GM18951 (cell line): ENCODE measurements around the gene NRCAM.

Experiments used
- POLR2A ChIP-seq: IDR thresholded peaks from 4 replicates; pipeline ENCODE4 v1.6.1; 2011; ENCODE audit warnings: mild to moderate bottlenecking; ENCODE audit not compliant: insufficient read length, insufficient read depth; ENCODE audit errors: extremely low read depth
- in situ Hi-C: fragments of 300-500 bp; cut with MboI; formaldehyde crosslinking; loops from one replicate; pipeline ENCODE4 v1.12.0; 2022; ENCODE audit warnings: low sequenced_read_pairs, mixed read lengths, inconsistent platforms; ENCODE audit not compliant: unreplicated experiment

The NRCAM gene

DNA sequence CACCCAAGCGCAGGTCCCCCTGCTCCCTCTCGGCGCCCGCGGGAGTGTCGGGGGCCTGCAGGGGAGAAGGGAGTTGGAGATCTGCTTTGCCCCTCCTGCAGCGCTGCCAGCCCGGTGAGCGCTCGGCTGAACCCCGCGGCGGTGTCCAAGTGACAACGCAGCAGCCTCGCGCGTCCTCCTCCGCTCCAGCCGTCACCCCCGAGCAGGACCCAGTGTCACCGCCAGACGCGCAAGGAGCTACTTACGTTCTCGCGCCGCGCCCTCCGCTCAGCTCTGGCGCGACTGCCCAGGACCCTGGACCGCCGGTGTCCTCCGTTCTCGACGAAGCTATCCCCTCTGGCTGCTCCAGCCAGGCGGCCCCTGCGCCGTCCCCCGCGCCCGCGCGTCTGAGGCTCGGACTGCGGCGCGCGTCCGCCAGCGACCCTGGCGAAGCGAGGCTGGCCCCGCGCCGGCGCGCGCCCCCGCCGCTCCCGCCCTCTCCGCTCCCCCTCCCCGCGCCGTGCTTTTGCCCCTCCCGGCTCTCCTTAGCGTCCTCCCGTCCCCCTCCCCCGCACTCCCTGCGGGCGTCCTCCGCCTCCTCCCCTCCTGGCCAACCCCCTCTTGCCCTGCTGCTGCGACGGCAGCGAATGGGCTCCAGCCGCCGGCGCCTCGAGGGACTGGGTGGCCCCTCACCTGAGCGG lies at the start of gene NRCAM:
TSS of gene NRCAM (minus strand) at position 439 of the 680 bp plus-strand sequence. CDS start 216,372 bp downstream, outside the sequence.
- in situ Hi-C loops: no loop called here
- TF ChIP-seq POLR2A: no peak

DNA sequence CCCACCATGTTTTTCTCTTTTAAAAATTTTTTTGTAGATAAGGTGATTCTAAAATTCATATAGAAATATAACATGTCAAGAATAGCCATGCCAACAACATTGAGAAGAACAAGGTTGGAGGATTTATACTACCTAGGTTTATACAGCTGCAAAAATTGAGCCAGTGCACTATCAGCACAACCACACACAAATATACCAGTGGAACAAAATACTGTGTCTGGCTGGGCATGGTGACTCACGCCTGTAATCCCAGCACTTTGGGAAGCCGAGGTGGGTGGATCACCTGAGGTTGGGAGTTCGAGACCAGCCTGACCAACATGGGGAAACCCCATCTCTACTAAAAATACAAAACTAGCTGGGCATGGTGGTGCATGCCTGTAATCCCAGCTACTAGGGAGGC lies 48.3 kb upstream of the NRCAM start:
- in situ Hi-C loops: loop anchor here (5.0 kb wide), 1 partner anchor 327 kb away; no protein-coding TSS in a partner anchor

DNA sequence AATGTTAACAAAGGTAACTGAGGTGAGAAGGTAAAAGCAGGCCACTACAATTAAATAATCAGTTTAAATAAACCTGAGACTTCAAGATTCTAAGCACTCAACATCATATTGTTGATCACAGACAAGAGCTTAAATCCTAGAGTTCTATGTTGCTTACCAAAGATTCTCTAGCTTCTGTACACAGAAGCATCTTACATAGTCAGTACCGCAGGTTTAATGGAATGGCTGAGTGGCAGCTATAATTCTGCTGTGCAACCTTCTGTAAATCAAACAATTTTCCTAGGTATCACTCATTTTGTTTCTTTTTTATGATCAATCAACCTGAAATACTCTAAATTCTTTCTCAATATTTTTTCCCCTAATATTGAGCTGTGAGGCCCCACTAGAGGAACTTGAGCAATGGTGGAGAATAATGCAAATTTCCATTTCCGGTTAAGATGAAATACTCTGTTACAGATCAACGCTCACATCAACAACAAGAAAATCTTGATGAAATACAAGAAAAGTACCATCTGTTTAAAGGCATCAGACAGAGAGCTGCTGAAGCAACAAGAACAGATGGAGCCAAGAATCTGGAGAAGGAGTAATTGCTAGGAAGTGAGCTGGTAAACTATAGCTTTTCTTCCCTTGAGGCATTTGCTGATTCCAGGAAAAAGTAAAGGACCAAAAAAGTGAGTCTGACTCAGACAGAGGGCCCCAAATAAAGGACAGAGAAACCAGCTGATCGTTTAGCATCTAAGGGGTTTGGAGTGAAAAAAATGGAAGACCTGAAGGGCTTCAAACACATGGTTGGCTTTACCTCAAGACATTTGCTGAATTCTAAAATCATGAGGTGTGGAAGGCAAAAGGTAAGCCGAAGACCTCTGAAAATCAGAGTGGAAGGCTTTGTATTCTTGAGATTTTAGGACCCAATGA lies 47.1 kb upstream of the NRCAM start:
- in situ Hi-C loops: loop anchor here (5.0 kb wide), 1 partner anchor 326 kb away; no protein-coding TSS in a partner anchor
- TF ChIP-seq POLR2A: no peak

DNA sequence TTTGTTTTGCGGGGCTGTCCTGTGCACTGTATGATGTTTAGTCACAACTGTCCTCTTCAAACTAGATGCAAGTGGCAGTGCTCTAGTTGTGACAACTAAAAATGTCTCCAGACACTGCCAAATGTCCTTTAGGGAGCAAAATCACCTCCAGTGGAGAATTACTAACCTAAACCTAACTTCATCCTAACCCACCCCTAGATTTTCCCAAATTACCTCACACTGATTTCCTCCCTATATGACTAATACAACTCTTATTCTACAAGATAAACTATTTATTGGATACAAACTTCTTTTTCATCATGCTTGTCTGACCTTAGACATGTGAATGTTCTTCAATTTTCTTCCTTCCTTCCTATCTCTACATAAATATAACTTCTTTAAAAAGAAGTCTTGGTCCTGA lies 43.3 kb upstream of the NRCAM start:
- in situ Hi-C loops: no loop called here
- no peak for TF ChIP-seq POLR2A

DNA sequence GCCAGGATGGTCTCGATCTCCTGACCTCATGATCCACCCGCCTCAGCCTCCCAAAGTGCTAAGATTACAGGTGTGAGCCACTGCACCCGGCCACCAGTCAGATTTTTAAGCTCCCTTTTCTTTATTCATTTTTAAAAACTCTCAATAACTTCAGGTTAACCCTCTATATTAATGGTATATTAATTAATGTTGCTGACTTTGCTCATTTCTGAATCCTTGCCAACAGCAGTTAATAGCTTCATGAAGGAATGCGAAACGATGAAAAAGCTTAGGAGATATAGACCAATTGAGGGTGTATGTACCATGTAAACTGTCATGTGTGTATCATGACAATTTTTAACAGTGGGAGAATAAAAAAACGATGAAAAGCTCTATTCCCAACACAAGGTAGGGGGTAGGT lies 42.2 kb upstream of the NRCAM start:
- TF ChIP-seq POLR2A: no peak
- in situ Hi-C loops: no loop called here

DNA sequence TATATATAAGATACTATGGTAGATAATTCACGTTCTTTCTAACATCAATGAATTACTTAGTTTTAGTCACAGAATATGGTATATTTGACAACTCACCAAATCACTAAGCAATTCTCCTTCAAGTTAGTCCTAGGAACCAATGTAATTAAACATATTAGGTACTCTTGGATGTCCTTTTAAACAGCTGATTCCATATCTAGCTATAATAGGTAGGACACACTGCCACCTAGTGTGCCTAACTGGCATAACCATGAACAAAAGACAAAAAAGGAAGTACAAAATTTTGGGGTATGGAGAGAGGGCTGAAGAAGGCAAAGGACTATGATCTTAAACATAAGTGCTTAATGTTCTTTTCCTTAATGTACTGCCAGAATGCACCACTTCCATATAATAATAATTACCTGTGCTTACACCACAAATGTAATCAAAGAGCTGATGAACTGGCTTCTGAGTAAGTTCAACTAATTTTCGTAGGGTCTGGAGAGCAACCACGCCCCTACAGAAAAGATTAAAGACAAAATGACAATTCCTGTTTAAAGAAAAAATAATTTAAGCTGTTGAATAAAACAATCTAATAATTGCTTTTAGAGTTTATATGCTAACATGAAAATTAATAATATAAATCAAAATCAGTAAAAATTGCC lies 41.0 kb upstream of the NRCAM start:
- no peak for TF ChIP-seq POLR2A
- in situ Hi-C loops: no loop called here

DNA sequence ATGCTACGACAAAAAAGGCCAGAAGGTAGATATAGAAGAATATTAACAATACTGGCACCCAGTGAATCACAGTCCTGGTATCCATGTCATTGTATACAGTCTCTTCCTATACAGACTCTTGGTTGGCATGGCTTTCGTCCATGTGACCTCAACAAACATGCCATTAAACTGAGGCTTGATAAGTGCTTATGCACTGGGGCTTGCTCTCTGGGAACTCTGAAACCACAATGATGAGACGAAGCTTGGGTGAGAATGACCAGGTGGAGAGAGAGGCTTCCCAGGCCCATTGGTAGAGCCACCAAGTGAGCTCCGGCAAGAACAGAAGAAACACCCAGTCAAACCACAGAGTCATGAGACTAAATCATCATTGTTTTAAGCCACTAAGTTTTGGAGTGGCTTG lies 36.5 kb upstream of the NRCAM start:
- TF ChIP-seq POLR2A: no peak
- in situ Hi-C loops: no loop called here

DNA sequence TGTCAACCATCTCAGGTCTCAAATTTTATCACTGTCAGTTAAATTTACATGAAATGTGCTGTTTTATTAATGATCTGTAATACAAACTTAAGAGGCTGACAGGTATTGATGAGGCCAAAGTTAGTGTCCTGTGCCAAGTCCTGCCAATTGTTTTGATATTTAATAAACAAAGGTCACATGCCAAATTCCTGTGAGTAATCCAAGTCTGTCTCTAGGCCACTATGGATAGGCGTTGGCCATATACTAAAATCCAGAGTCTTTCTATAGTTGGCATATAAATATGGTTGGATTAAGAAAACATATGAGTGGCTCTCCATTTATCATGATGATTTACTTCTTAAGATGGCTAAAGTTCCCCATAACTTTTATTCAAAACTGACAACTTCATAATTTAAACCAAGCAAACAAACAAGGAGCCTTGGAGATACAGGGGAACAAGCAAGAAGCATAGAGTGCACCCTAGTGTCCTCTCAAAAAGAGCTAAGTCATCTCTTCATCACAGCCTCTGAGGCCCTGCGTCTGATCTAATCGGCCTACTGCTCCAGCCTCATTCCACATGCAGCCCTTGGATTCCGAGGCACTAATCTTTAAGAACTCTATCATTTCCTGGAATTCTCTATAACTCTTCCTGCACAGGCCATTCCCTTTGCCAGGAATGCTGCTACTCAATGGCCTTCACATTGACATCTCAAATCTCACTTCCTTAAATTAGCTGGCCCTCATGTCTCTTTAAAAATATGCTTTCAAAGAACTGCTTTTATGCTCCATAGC lies 32.7 kb upstream of the NRCAM start:
- in situ Hi-C loops: no loop called here
- no peak for TF ChIP-seq POLR2A

DNA sequence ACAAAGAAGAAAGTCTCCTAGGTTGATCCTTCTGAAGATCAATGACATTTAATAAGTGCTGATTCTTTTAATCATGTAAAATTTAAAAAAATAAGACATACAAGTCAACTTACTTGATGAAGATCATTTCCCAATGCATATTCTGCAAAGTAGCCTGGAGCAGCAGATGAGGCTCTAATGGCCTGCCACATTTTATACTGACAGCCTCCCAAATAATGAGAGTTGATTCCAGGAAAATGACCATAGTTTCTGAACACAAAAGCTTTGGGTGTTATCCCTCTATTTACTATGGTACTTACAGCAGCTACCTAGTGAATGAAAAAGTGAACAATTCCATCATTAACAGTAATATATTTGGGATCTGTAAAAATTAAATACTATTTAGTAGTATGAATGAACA lies 31.4 kb upstream of the NRCAM start:
- no peak for TF ChIP-seq POLR2A
- in situ Hi-C loops: no loop called here

DNA sequence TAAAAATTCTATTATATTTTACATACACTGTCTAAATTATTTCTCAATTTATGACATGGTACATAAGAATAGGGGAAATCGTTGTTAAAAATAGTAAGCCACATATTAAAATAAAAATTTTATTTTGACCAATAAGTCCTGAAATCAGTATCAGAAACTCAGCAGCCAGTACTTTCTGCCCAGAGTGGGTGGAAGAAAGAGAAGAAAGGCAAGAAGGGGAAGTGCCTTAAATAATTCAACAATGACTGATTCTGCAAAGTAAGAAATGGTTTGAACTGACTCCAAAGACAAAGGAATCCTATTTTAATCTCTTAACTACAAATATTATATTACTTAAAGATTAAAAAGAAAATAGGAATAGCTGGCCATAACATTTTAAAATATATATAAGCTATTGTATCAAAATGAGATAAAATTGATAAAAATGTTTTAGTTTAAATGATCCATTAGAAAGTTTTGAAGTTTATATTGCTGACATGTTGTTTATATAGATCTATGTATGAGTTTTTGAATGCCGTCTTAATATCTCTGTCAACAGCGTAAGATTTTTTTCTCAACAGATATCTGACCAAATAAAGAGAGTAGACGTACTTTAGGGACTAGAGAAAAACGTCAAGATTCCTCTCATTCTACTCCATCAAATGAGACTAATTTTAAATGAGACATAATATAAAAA lies 30.2 kb upstream of the NRCAM start:
- in situ Hi-C loops: no loop called here
- no peak for TF ChIP-seq POLR2A

DNA sequence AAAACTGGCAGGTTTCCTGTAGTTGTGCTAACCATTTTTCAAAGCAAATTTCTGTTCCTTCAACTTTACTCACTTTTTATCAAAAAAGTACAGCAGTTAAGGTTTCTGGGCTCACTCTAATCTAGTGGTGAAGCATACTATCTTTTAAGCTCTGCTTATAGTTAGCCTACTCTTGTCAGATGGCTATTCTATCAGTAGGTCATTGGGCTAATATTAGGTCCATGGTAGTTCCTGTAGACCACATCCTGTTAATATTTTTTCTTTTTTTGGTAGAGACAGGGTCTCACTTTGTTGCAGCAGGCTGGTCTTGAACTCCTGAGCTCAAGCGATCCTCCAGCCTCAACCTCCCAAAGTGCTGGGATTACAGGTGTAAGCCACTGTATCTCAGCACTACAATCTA lies 27.9 kb upstream of the NRCAM start:
- in situ Hi-C loops: no loop called here
- no peak for TF ChIP-seq POLR2A

DNA sequence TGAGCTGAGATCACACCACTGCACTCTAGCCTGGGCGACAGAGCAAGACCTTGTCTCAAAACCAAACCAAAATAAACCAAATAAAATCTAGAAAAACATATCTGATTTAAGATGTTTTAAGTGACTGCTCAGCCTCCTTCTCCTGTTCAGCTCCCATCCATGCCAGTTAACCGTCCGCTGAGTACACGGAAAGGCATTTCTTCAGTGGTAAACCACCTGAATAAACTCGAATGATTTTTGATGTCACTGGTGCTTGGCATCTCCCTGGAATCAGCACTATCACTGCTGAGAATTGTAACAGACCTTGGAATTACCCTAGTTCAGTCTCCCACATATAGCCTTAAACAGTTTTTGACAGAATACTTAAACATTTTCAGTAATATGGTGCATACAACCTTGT lies 24.1 kb upstream of the NRCAM start:
- TF ChIP-seq POLR2A: no peak
- in situ Hi-C loops: no loop called here
